ENCODE data around the gene NAALADL2.

- TF ChIP-seq EZH2 (conservative IDR thresholded peaks at IDR 0.05; ENCODE audit: low read depth, low read length) (no peak), CTCF (CRISPR knock-in tag; IDR thresholded peaks at IDR 0.05) (no peak), ZNF790 (CRISPR knock-in tag; IDR thresholded peaks at IDR 0.05; ENCODE audit: borderline replicate concordance) (no peak), ZNF768 (CRISPR knock-in tag; IDR thresholded peaks at IDR 0.05) (no peak), SALL2 (CRISPR knock-in tag; IDR thresholded peaks at IDR 0.05) (no peak)
Measured at GRCh38 chr3:175591375-175591774, 732.2 kb downstream of the NAALADL2 start.
